HPDE6-E6E7 (cell line): ENCODE results near the gene APLN.

Source experiments
- DNase-seq: peaks from one replicate; pipeline ENCODE4 v3.0.0; 2011; ENCODE audit warnings: missing footprints; ENCODE audit errors: extremely low spot score

The APLN gene

GRCh38 chrX:129654652-129655546 is at the start of gene APLN:
Gene APLN (minus strand): TSS chrX:129654956. CDS start chrX:129654630, 326 bp downstream.
- DNase-seq, result no peak

DNA sequence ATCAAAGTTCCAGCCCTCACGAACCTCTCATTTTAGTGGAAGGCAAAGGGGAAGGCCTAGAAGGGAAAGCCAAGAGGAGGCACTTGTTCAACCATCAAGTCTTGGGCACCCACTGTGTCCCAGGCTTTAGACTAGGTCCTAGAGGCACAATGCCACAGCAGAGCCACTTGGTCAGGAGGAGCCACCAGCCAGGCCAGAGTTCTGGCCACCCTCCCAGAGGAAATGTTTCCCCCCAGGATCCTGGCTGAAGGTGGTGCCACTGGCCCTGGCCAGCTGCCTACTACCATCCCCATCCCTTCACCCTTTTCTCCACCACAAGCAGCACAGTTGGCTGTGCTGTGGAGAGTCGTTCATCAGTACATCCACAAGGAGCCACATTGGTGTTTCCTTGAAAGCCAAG is 49.7 kb upstream of the APLN start:
- DNase-seq, result no peak

DNA sequence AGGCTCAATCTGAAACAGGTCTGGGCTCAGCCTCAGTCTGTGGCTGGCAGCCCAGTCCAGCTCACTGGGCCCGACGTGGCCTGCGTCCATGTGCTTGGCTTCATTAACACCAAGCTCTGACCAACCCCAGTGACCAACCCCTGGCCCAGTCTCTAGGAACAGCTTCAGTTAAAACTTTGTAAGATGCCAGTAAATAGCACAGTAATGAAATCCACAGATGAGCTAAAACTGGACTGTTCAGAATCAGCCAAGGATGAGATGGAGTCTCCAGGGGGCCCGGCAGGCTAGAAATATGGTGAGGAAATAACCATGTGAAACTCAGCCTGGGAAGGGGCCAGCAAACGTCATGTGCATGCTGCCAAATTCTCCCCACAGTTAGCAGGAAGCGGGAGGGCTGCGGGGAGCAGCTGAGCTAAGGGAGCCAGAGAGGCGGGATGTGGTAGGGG is 46.9 kb upstream of the APLN start:
- DNase-seq, result no peak

GRCh38 chrX:129700536-129700935 is 45.8 kb upstream of the APLN start:
- no peak for DNase-seq

GRCh38 chrX:129698150-129698549 is 43.4 kb upstream of the APLN start:
- no peak for DNase-seq

DNA sequence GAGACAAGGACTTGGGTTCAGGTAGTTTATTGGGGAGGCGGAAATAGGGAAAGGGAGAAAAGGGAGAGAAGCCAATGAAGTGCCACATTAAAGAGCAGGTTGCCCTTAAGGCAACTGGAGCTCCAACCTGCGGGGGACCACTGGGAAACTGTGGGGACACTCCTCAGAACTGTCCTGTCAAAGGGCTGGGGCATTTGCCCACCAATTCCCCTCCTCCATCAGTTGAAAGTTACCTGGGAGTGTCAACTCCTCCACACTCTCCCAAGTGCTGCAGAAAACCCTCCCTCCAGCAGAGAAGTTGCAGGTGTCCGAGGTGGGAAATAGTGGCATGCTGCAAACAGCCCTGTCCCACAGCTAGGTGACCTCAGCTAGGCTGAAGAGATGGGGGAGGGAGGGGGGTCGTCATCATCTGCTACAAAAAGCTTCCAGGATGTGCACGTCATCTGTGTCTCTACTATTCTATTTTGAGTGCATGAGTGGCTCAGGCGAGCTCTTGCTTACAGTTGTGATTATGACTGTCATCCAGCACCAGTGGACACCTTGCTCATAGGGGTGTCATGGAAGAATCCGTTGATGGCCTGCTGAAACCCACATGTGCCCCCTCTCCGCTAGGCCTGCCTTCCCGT is 42.6 kb upstream of the APLN start:
- DNase-seq, result no peak

GRCh38 chrX:129696463-129697155 is 41.9 kb upstream of the APLN start:
- DNase-seq, result no peak

- DNase-seq, result no peak
These were observed 41.2 kb upstream of the APLN start for GRCh38 chrX:129695937-129696336.

GRCh38 chrX:129695535-129695934 is 40.8 kb upstream of the APLN start:
- no peak for DNase-seq

GRCh38 chrX:129694805-129695204 is 40.0 kb upstream of the APLN start:
- DNase-seq, result no peak

GRCh38 chrX:129693354-129693753 is 38.6 kb upstream of the APLN start:
- DNase-seq, result no peak

DNA sequence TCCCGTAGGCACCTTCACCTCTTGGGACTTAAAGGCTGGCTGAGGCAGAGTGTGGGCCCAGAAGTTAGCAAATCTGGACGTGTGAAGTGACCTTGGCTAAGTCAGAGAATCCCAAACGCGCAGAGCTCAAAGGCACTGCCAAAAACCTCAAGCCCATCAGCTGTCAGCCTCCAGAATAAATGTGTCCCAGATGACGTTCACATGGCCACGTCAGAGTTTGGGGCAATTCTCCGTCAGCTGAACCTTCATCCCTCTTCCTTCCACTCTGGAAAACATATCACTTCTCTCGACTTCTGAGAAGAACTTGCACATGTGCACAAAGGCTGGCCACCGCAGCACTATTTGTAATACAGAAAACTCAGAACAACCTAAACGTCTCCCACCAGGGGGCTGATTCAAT is 35.7 kb upstream of the APLN start:
- no peak for DNase-seq

- DNase-seq, result no peak
These were observed 35.0 kb upstream of the APLN start for GRCh38 chrX:129689796-129690195.

DNA sequence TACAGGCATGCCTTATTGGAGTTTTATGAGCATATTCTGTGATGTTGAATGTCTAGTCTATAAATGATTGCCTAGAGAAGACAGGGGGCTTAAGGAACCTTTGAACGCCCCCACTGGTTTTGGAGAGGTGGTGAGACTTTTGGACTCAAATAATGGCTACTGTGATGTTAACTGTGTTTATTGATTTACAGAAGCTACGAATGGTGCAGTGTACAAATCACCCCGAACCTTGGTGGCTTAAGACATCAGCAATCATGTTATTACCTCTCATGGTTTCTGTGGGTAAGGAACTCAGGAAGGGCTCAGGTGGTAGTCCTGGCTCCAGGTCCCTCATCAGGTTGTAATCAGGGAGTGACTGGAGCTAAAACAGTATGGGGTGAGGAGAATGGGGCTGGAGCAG is 33.3 kb upstream of the APLN start:
- no peak for DNase-seq

DNA sequence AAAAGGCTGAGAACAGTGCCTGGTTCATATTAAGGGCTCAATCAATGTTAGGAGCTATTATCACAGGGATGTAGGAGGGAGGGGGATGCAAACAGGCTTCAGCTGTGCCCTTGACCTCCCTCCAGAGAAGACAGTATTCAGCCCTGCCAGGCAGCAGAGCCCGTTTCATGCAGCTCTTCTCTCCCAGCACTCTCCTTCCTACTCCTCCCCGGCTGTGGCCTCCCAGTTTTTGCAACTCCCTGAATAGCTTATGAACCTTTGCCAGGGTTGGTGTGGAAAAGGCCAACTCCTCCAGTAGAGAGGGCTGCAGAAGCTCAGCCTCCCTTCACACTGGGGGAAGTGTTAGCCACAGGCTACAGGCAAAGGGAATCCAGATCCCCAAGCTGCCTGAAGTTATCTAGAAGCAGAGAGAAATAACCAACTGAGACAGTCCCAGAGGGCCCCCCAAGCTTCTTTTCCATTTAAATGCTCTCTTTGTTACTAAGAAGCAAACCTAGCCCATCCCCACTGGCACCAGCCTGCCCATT is 31.7 kb upstream of the APLN start:
- no peak for DNase-seq

- no peak for DNase-seq
These were observed 28.2 kb upstream of the APLN start for GRCh38 chrX:129682979-129683378.

DNA sequence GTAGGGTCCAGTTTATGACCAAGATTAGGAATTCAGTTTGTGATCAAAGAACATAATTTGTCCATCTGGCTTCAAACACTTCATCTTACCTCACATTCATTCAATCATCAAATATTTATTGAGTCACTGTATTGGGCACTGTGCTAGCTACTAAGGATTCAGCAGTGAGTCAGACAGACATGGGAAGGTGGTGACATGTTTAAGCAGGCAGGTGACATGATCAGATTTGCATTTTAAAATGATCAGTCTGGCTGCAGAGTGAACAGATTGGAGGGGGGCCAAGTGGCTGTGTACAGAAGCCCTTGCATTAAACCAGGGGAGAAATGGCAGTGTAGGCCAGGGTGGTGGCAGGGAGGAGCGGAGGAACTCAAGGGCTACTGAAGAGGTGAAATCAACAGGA is 25.1 kb upstream of the APLN start:
- DNase-seq, result no peak

DNA sequence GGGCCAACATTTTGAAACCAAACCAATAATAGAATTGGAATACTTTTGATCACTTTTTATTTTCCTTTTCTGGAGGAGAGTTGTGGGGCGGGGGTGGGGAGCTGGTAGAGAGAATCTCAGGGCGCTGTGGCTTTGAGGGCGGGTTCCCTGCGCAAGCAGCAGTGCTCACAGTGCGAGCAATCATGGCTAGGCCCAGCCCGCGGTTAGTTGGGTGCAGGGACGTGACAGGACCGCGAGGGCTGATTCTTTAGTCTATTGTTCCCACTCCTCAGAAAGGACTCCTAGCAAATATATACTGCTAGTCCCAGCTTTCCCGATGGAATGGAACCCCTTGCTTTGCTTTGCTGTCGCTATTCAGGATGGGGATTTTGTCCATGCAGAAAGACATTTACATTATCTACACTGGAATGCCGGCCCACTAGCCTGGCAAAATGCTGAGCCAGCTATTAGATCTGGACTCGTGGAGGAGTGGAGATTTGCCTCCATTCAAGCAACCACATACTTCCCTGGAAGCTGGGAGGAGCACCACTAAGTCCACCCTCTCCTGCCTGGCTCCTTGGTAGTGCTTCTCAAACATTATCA is 23.9 kb upstream of the APLN start:
- DNase-seq, result no peak

DNA sequence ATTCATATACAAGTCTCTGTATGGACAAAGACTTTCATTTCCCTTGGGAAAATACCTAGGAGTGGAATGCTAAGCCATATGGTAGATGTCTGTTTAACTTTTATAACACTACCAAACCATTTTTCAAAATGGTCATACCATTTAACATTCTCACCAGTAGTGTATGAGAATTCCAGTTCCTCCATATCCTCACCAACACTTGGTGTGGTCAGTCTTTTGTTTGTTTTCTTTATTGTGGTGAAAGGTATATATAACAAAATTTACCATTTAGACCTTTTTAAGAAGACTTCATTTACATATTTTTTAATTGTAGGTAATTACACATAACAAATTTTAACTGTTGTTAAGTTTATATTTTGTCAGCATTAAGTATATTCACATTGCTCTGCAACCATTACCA is 12.7 kb upstream of the APLN start:
- no peak for DNase-seq

- DNase-seq, result peak; percentile 44
These were observed 11.3 kb upstream of the APLN start for GRCh38 chrX:129665916-129666644.

GRCh38 chrX:129663171-129663570 is 8.4 kb upstream of the APLN start:
- no peak for DNase-seq
